Hepatocyte (in vitro differentiated cells): ENCODE data around the gene DNAH12. TPM values are rescaled to one million over a fixed set of nuclear protein-coding genes. Genes with fewer than 3 reads are reported as not detected.

Experiments
- DNase-seq: peaks from one replicate; pipeline ENCODE4 v3.0.0-alpha.2; 2016; ENCODE audit warnings: low spot score
- H2AFZ ChIP-seq: fragments of 200-600 bp; sonication (generic); 2 replicates; pipeline ENCODE4 v1.6.0; 2016; ENCODE audit warnings: antibody characterized with exemption, mild to moderate bottlenecking
- H3K27ac ChIP-seq: fragments of 200-600 bp; sonication (generic); 2 replicates; pipeline ENCODE4 v1.5.1; 2016; ENCODE audit warnings: mild to moderate bottlenecking
- H3K27me3 ChIP-seq: fragments of 200-600 bp; sonication (generic); 2 replicates; pipeline ENCODE4 v1.6.1; 2016
- H3K36me3 ChIP-seq: fragments of 200-600 bp; sonication (generic); replicated peaks from 2 replicates; pipeline ENCODE4 v1.5.1; 2016; ENCODE audit warnings: low read depth; ENCODE audit not compliant: insufficient read depth
- H3K4me1 ChIP-seq: fragments of 200-600 bp; sonication (generic); 2 replicates; pipeline ENCODE4 v1.5.1; 2016; ENCODE audit warnings: mild to moderate bottlenecking, moderate library complexity; ENCODE audit not compliant: insufficient read depth
- H3K4me2 ChIP-seq: fragments of 200-600 bp; sonication (generic); 2 replicates; pipeline ENCODE4 v1.6.0; 2016
- H3K4me3 ChIP-seq: fragments of 200-600 bp; sonication (generic); 2 replicates; pipeline ENCODE4 v1.5.1; 2016; ENCODE audit warnings: mild to moderate bottlenecking
- H3K79me2 ChIP-seq: fragments of 200-600 bp; sonication (generic); 2 replicates; pipeline ENCODE4 v1.6.0; 2017; ENCODE audit warnings: mild to moderate bottlenecking
- H3K9me2 ChIP-seq: fragments of 200-600 bp; sonication (generic); replicated peaks from 2 replicates; pipeline ENCODE4 v1.6.0; 2017; ENCODE audit warnings: mild to moderate bottlenecking; ENCODE audit not compliant: insufficient read depth
- H3K9me3 ChIP-seq: fragments of 200-600 bp; sonication (generic); 2 replicates; pipeline ENCODE4 v1.5.1; 2016; ENCODE audit warnings: low read depth, mild to moderate bottlenecking
- H4K20me1 ChIP-seq: fragments of 200-600 bp; sonication (generic); 2 replicates; pipeline ENCODE4 v1.6.0; 2016; ENCODE audit warnings: mild to moderate bottlenecking; ENCODE audit not compliant: insufficient read depth, poor library complexity, severe bottlenecking
- CTCF ChIP-seq: fragments of 200-600 bp; sonication (generic); IDR thresholded peaks from 2 replicates; pipeline ENCODE4 v1.5.1; 2016; ENCODE audit warnings: antibody characterized with exemption, mild to moderate bottlenecking; ENCODE audit not compliant: poor library complexity
- EZH2 ChIP-seq: fragments of 200-600 bp; sonication (generic); IDR thresholded peaks from 2 replicates; pipeline ENCODE4 v1.6.1; 2016; ENCODE audit warnings: antibody characterized with exemption, mild to moderate bottlenecking, borderline replicate concordance
- EZH2phosphoT487 ChIP-seq: fragments of 200-600 bp; sonication (generic); IDR thresholded peaks from one replicate; pipeline ENCODE4 v1.6.1; 2018; ENCODE audit warnings: antibody characterized with exemption, mild to moderate bottlenecking, low read depth, moderate library complexity; ENCODE audit not compliant: unreplicated experiment, severe bottlenecking
- WGBS: methylation state at CpG from one replicate; pipeline ENCODE4 v1.1.6; 2016; ENCODE audit warnings: low lambda C conversion rate; ENCODE audit errors: missing lambda C conversion rate; 5-methylcytosine and 5-hydroxymethylcytosine counted together
- polyA plus RNA-seq: library from polyadenylated mRNA; unstranded; fragments of >200 nt; fragmentation: Nextera tagmentation; extraction: Ambion mirVana; gene quantifications from 2 replicates; pipeline ENCODE4 v1.2.1, GENCODE V29; 2016
- small RNA-seq: library from RNA; depleted of rRNA; stranded (forward); fragments of <200 nt; gene quantifications from one replicate; pipeline ENCODE3, GENCODE V24; 2014
- total RNA-seq: library from RNA; depleted of rRNA; stranded (reverse); fragments of >200 nt; gene quantifications from 2 replicates; pipeline ENCODE4 v1.2.3, GENCODE V29; 2014

The DNAH12 gene
- total and polyA plus RNA-seq, 2 experiments from 2014 or later: 0.06 to 1.5 TPM

- H3K36me3 ChIP-seq: peaks cover 3% of the 10 kb centered on the region
Observed at GRCh38 chr3:57244946-57245345, 299.2 kb downstream of the DNAH12 start.

More at GRCh38 chr3:57244946-57245345, 299.2 kb downstream of the DNAH12 start:
- H2AFZ ChIP-seq: no peak overlapping the region
- TF ChIP-seq CTCF (no peak), EZH2phosphoT487 (no peak), EZH2 (no peak)
- no peak overlapping the region for H3K4me2 ChIP-seq
- H3K27ac ChIP-seq: peak overlapping the region; percentile 0
- H3K4me3 ChIP-seq: no peak overlapping the region
- no peaks in the 10 kb centered on the region for H3K27me3 ChIP-seq
- 65% methylated on average over 2 of the region's 2 CpGs for WGBS
- DNase-seq: no peak
- peaks cover 3% of the 10 kb centered on the region for H3K79me2 ChIP-seq
- H3K9me2 ChIP-seq: no peaks in the 10 kb centered on the region
- no peaks in the 10 kb centered on the region for H3K9me3 ChIP-seq
- H4K20me1 ChIP-seq: no peaks in the 10 kb centered on the region
- H3K4me1 ChIP-seq: no peaks in the 10 kb centered on the region

Small RNA genes within 50 kb of the gene (small RNA-seq; reads per million reads assigned to genes)
- gene RF00019 (not detected), gene RNU6-108P (not detected), gene RNU6-1181P (not detected), gene RNU6-483P (not detected)

Other genes with a start within 250 kb of the DNAH12 start
- 15.9 and 17.2 TPM in 2 replicates for gene PDE12, start 11.9 kb upstream of the DNAH12 start, total RNA-seq
- gene PDE12, start 11.9 kb upstream of the DNAH12 start, polyA plus RNA-seq: 8.4 and 12.7 TPM in 2 replicates
- 363 and 386 TPM in 2 replicates for gene ARF4, start 53.0 kb upstream of the DNAH12 start, total RNA-seq
- 449 and 466 TPM in 2 replicates for gene ARF4, start 53.0 kb upstream of the DNAH12 start, polyA plus RNA-seq
- gene DENND6A, start 148.7 kb upstream of the DNAH12 start, total RNA-seq: 19.3 and 20.3 TPM in 2 replicates
- gene DENND6A, start 148.7 kb upstream of the DNAH12 start, polyA plus RNA-seq: 6.3 and 8.1 TPM in 2 replicates
- 44.5 and 46.0 TPM in 2 replicates for gene SLMAP, start 212.0 kb upstream of the DNAH12 start, total RNA-seq
- gene SLMAP, start 212.0 kb upstream of the DNAH12 start, polyA plus RNA-seq: 22.8 and 27.6 TPM in 2 replicates